HEK293 (cell line): ENCODE data around the gene RBMS3.
"Not testable (repeated sequence)": the region's sequence is repeated elsewhere in the genome, so short reads cannot be mapped to it uniquely, and the experiment has no call there.

Experiments
- CTCF ChIA-PET: fragments of 350-600 bp; formaldehyde crosslinking; extraction: SDS; loops from one replicate; lab custom pipeline; 2021; ENCODE audit warnings: antibody characterized with exemption; lab: Yijun Ruan, JAX
- POLR2A ChIA-PET: fragments of 300-600 bp; formaldehyde crosslinking; extraction: SDS; loops from one replicate; lab custom pipeline; 2020; ENCODE audit warnings: antibody characterized with exemption, inconsistent platforms; lab: Yijun Ruan, JAX
- H3K27ac ChIP-seq: fragments of 200-500 bp; sonication (Bioruptor generic); 2 replicates; pipeline ENCODE4 v1.5.1; 2014; ENCODE audit warnings: low read depth, low read length, control low read depth, inconsistent platforms; ENCODE audit errors: extremely low read depth
- H3K36me3 ChIP-seq, 2 experiments: fragments of 200-500 bp in 1 of 2; sonication (Bioruptor generic) in 1 of 2; 1 replicate in 1 of 2; 2 replicates in 1 of 2; pipeline ENCODE4 v1.5.1; 2014 to 2017; ENCODE audit warnings: inconsistent platforms in 2 of 2, low read length in 2 of 2; ENCODE audit not compliant: control insufficient read depth in 2 of 2, insufficient read depth in 1 of 2
- H3K4me1 ChIP-seq: fragments of 200-500 bp; sonication (Bioruptor generic); 2 replicates; pipeline ENCODE4 v1.5.1; 2014; ENCODE audit warnings: mild to moderate bottlenecking, low read length, inconsistent platforms; ENCODE audit not compliant: control insufficient read depth, insufficient read depth
- H3K4me3 ChIP-seq: 2 replicates; pipeline ENCODE4 v1.5.1; 2011; ENCODE audit warnings: low read depth, mild to moderate bottlenecking, control low read depth, low read length, moderate library complexity
- H3K9me3 ChIP-seq: fragments of 200-500 bp; sonication (Bioruptor generic); 2 replicates; pipeline ENCODE4 v1.5.1; 2014; ENCODE audit warnings: low read depth, low read length, inconsistent platforms; ENCODE audit not compliant: control insufficient read depth, insufficient read depth
- BCL11B ChIP-seq: fragments of 450-650 bp; formaldehyde crosslinking; IDR thresholded peaks from 2 replicates; pipeline ENCODE4 v1.5.1; 2016; ENCODE audit warnings: low read depth, missing biosample characterization, missing genetic modification characterization
- GFI1B ChIP-seq: fragments of 450-650 bp; formaldehyde crosslinking; IDR thresholded peaks from 2 replicates; pipeline ENCODE4 v1.5.1; 2016; ENCODE audit warnings: missing biosample characterization, missing genetic modification characterization
- GLIS1 ChIP-seq: fragments of 450-650 bp; formaldehyde crosslinking; IDR thresholded peaks from 2 replicates; pipeline ENCODE4 v1.5.1; 2016; ENCODE audit warnings: missing biosample characterization, missing genetic modification characterization
- GLIS2 ChIP-seq: fragments of 450-650 bp; formaldehyde crosslinking; IDR thresholded peaks from 2 replicates; pipeline ENCODE4 v1.5.1; 2016; ENCODE audit warnings: missing biosample characterization, missing genetic modification characterization
- KLF8 ChIP-seq: fragments of 450-650 bp; formaldehyde crosslinking; IDR thresholded peaks from 2 replicates; pipeline ENCODE4 v1.5.1; 2016; ENCODE audit warnings: missing biosample characterization, missing genetic modification characterization
- TRIM28 ChIP-seq: IDR thresholded peaks from 2 replicates; pipeline ENCODE4 v1.6.1; 2011; ENCODE audit warnings: low read length, control low read depth, borderline replicate concordance
- ZIC2 ChIP-seq: fragments of 450-650 bp; formaldehyde crosslinking; IDR thresholded peaks from 2 replicates; pipeline ENCODE4 v1.5.1; 2016; ENCODE audit warnings: missing biosample characterization, missing genetic modification characterization
- ZNF112 ChIP-seq: fragments of 450-650 bp; formaldehyde crosslinking; IDR thresholded peaks from 2 replicates; pipeline ENCODE4 v1.5.0; 2017; ENCODE audit warnings: missing biosample characterization, missing genetic modification characterization
- ZNF146 ChIP-seq: fragments of 450-650 bp; formaldehyde crosslinking; IDR thresholded peaks from 2 replicates; pipeline ENCODE4 v1.5.1; 2016; ENCODE audit warnings: missing biosample characterization, missing genetic modification characterization
- ZNF211 ChIP-seq: fragments of 450-650 bp; formaldehyde crosslinking; IDR thresholded peaks from 2 replicates; pipeline ENCODE4 v1.5.1; 2016; ENCODE audit warnings: low read depth, missing biosample characterization, missing genetic modification characterization
- ZNF221 ChIP-seq: fragments of 450-650 bp; formaldehyde crosslinking; IDR thresholded peaks from 2 replicates; pipeline ENCODE4 v1.5.1; 2017; ENCODE audit warnings: missing biosample characterization, missing genetic modification characterization, borderline replicate concordance
- ZNF530 ChIP-seq: fragments of 450-650 bp; formaldehyde crosslinking; IDR thresholded peaks from 2 replicates; pipeline ENCODE4 v1.5.1; 2016; ENCODE audit warnings: low read depth, missing biosample characterization, missing genetic modification characterization
- ZNF654 ChIP-seq: fragments of 450-650 bp; formaldehyde crosslinking; IDR thresholded peaks from 2 replicates; pipeline ENCODE4 v1.5.1; 2016; ENCODE audit warnings: low read depth, missing biosample characterization, missing genetic modification characterization
- ZSCAN30 ChIP-seq: fragments of 450-650 bp; IDR thresholded peaks from 2 replicates; pipeline ENCODE4 v1.5.1; 2018; ENCODE audit warnings: missing biosample characterization, mild to moderate bottlenecking, missing genetic modification characterization, moderate library complexity
- TF ChIP-seq, protein P1 (sequence below): fragments of 450-650 bp; formaldehyde crosslinking; IDR thresholded peaks from 2 replicates; pipeline ENCODE4 v1.5.1; 2016; ENCODE audit warnings: missing biosample characterization, missing genetic modification characterization
- TF ChIP-seq, protein P2 (sequence below): fragments of 450-650 bp; formaldehyde crosslinking; conservative IDR thresholded peaks from 2 replicates; pipeline ENCODE4 v1.5.1; 2016; ENCODE audit warnings: low read depth, missing biosample characterization, missing genetic modification characterization
- TF ChIP-seq, protein P3 (sequence below): fragments of 450-650 bp; IDR thresholded peaks from 2 replicates; pipeline ENCODE4 v1.5.1; 2018; ENCODE audit warnings: missing biosample characterization, mild to moderate bottlenecking, missing genetic modification characterization
- TF ChIP-seq, protein P4 (sequence below): fragments of 450-650 bp; formaldehyde crosslinking; IDR thresholded peaks from 2 replicates; pipeline ENCODE4 v1.5.1; 2016; ENCODE audit warnings: missing biosample characterization, missing genetic modification characterization, low read depth

RBMS3 gene

DNA sequence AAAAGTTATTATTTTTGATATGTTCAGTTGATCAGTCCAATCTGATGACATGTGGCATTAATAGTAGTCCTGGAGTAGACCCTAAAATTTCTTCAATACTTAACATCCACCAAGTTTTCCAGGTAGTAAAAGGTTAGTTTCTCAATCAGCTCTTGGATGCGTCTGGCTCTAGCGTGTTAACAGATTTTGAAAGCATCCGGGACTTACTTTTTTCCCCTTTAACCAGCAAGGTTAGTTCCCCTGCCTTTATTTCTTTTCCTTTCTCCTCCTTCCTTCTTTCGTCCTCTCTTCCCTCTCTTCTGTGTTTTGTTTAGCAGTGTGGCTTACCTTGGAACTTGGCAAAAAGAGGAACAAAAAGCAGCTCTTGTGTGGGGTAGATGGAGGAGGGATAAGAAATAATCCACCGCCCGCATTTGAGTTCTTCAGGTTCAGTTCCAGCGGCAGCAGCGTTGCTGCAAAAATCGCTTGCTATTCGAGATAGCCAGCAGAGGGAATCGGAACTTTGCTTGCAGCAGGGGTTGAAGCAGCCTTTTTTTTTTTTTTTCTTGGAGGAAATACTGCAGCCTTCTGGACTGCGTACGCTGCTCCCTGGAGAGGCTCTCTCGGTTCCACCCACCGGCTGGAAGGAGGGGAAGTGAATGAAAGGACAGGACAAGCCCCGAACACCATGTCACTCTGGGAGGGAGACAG, at the start of gene RBMS3 (continued):
- TF ChIP-seq ZNF530 (tag by site-specific recombination) = no peak
- TF ChIP-seq ZNF211 = no peak
- TF ChIP-seq ZIC2 (tag by site-specific recombination) = no peak
- no peak for TF ChIP-seq GLIS1
- TF ChIP-seq GLIS2 = no peak
- TF ChIP-seq BCL11B (tag by site-specific recombination) = no peak
- TF ChIP-seq, protein P1, sequence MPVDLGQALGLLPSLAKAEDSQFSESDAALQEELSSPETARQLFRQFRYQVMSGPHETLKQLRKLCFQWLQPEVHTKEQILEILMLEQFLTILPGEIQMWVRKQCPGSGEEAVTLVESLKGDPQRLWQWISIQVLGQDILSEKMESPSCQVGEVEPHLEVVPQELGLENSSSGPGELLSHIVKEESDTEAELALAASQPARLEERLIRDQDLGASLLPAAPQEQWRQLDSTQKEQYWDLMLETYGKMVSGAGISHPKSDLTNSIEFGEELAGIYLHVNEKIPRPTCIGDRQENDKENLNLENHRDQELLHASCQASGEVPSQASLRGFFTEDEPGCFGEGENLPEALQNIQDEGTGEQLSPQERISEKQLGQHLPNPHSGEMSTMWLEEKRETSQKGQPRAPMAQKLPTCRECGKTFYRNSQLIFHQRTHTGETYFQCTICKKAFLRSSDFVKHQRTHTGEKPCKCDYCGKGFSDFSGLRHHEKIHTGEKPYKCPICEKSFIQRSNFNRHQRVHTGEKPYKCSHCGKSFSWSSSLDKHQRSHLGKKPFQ = no peak
- peak; percentile 66; the same call in 1 of the 2 replicates for TF ChIP-seq TRIM28
- TF ChIP-seq KLF8 = 0 out of 2 replicates have a peak, but pooled peaks have one; percentile 17
- no peak for TF ChIP-seq ZNF221 (tag by site-specific recombination)
- TF ChIP-seq, protein P2, sequence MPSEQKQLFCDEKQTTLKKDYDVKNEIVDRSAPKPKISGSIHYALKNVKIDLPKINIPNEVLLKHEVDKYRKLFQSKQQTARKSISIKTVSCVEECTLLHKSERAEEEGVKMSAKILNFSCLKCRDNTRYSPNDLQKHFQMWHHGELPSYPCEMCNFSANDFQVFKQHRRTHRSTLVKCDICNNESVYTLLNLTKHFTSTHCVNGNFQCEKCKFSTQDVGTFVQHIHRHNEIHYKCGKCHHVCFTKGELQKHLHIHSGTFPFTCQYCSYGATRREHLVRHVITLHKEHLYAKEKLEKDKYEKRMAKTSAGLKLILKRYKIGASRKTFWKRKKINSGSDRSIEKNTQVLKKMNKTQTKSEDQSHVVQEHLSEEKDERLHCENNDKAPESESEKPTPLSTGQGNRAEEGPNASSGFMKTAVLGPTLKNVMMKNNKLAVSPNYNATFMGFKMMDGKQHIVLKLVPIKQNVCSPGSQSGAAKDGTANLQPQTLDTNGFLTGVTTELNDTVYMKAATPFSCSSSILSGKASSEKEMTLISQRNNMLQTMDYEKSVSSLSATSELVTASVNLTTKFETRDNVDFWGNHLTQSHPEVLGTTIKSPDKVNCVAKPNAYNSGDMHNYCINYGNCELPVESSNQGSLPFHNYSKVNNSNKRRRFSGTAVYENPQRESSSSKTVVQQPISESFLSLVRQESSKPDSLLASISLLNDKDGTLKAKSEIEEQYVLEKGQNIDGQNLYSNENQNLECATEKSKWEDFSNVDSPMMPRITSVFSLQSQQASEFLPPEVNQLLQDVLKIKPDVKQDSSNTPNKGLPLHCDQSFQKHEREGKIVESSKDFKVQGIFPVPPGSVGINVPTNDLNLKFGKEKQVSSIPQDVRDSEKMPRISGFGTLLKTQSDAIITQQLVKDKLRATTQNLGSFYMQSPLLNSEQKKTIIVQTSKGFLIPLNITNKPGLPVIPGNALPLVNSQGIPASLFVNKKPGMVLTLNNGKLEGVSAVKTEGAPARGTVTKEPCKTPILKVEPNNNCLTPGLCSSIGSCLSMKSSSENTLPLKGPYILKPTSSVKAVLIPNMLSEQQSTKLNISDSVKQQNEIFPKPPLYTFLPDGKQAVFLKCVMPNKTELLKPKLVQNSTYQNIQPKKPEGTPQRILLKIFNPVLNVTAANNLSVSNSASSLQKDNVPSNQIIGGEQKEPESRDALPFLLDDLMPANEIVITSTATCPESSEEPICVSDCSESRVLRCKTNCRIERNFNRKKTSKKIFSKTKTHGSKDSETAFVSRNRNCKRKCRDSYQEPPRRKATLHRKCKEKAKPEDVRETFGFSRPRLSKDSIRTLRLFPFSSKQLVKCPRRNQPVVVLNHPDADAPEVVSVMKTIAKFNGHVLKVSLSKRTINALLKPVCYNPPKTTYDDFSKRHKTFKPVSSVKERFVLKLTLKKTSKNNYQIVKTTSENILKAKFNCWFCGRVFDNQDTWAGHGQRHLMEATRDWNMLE (tag by site-specific recombination) = no peak
- TF ChIP-seq, protein P3, sequence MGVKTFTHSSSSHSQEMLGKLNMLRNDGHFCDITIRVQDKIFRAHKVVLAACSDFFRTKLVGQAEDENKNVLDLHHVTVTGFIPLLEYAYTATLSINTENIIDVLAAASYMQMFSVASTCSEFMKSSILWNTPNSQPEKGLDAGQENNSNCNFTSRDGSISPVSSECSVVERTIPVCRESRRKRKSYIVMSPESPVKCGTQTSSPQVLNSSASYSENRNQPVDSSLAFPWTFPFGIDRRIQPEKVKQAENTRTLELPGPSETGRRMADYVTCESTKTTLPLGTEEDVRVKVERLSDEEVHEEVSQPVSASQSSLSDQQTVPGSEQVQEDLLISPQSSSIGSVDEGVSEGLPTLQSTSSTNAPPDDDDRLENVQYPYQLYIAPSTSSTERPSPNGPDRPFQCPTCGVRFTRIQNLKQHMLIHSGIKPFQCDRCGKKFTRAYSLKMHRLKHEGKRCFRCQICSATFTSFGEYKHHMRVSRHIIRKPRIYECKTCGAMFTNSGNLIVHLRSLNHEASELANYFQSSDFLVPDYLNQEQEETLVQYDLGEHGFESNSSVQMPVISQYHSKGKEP = peak; percentile 96
- TF ChIP-seq ZSCAN30 (tag by site-specific recombination) = peak; percentile 48; the same call in 1 of the 2 replicates
- TF ChIP-seq ZNF112 (tag by site-specific recombination) = no peak
- TF ChIP-seq, protein P4, sequence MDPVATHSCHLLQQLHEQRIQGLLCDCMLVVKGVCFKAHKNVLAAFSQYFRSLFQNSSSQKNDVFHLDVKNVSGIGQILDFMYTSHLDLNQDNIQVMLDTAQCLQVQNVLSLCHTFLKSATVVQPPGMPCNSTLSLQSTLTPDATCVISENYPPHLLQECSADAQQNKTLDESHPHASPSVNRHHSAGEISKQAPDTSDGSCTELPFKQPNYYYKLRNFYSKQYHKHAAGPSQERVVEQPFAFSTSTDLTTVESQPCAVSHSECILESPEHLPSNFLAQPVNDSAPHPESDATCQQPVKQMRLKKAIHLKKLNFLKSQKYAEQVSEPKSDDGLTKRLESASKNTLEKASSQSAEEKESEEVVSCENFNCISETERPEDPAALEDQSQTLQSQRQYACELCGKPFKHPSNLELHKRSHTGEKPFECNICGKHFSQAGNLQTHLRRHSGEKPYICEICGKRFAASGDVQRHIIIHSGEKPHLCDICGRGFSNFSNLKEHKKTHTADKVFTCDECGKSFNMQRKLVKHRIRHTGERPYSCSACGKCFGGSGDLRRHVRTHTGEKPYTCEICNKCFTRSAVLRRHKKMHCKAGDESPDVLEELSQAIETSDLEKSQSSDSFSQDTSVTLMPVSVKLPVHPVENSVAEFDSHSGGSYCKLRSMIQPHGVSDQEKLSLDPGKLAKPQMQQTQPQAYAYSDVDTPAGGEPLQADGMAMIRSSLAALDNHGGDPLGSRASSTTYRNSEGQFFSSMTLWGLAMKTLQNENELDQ (tag by site-specific recombination) = no peak
- no peak for TF ChIP-seq ZNF146 (tag by site-specific recombination)
- peak; percentile 22 for TF ChIP-seq ZNF654 (tag by site-specific recombination)
- TF ChIP-seq GFI1B = no peak

DNA sequence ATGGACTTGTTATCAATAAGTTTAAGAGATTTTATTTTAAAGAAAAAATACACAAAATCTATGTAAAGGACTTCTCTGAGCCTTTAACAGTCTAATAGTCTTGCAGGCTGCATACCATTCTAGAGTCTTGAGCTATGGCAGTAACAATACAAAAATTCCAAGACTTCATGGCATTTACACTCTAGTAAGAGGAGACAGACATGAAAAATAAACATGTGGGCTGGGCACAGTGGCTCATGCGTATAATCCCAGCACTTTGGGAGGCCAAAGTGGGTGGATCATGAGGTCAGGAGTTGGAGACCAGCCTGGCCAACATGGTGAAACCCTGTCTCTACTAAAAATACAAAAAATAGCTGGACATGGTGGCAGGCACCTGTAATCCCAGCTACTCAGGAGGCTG, 47.7 kb upstream of the RBMS3 start:
- H3K27ac ChIP-seq, H3K4me1 ChIP-seq, H3K36me3 ChIP-seq, POLR2A ChIA-PET, H3K9me3 ChIP-seq, H3K4me3 ChIP-seq: not testable (repeated sequence)
- CTCF ChIA-PET = interaction anchor here (0.6 to 1.1 kb wide), 2 partner anchors 19 to 111 kb away, joined by 4 read pairs; no protein-coding TSS in a partner anchor
